GM12892 (cell line): Measurements from ENCODE around the gene ESYT3.

Source experiments
- POLR2A ChIP-seq: IDR thresholded peaks from 2 replicates; pipeline ENCODE4 v1.6.1; 2011; ENCODE audit warnings: low read depth, low read length, control low read depth
- POLR2AphosphoS5 ChIP-seq: IDR thresholded peaks from 2 replicates; pipeline ENCODE4 v1.6.1; 2011; ENCODE audit warnings: low read depth, low read length, control low read depth
- TAF1 ChIP-seq: IDR thresholded peaks from 2 replicates; pipeline ENCODE4 v1.6.1; 2011; ENCODE audit warnings: low read depth, mild to moderate bottlenecking, control low read depth, low read length, borderline replicate concordance

DNA sequence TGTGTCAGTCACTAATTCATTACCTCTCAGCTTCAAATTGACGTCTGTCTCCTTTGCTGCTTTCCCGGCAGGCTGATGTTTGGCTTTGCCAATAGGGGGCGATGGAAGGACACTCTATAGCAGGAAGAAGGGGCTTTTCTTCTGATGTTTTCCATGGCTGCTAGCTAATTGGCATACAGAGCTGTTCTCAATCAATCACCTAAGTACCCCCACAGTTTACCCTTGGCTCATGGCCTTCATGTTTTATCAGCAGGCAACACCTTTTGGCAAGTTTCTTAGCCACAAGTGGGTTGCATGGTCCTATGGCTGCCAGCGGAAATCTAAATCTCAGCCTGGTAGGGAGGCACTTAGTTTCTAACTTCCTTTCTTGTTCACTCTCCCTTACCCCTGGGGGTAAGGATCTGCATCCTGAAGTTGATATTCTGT is 45.0 kb downstream of the ESYT3 start:
- TF ChIP-seq POLR2A (no peak), POLR2AphosphoS5 (no peak), TAF1 (no peak)
